CD4-positive, alpha-beta T cell treated with Interleukin-2 at 100 ng/mL for 4 hours (primary cell): ENCODE measurements around the gene KHDRBS2.

Source experiments
- DNase-seq: peaks from one replicate; pipeline ENCODE4 v3.0.0-alpha.2; 2020; ENCODE audit warnings: low spot score

KHDRBS2 gene

GRCh38 chr6:62035952-62036351 is 250.1 kb downstream of the KHDRBS2 start:
- DNase-seq: no peak

- no peak for DNase-seq
These were observed 272.3 kb downstream of the KHDRBS2 start for GRCh38 chr6:62013719-62014118.

GRCh38 chr6:62009445-62009844 is 276.6 kb downstream of the KHDRBS2 start:
- DNase-seq: no peak

- DNase-seq: no peak
These were observed 296.4 kb downstream of the KHDRBS2 start for GRCh38 chr6:61989616-61990015.

GRCh38 chr6:61980622-61981021 is 305.4 kb downstream of the KHDRBS2 start:
- DNase-seq: no peak

- DNase-seq: no peak
These were observed 308.1 kb downstream of the KHDRBS2 start for GRCh38 chr6:61977947-61978346.

- no peak for DNase-seq
These were observed 308.9 kb downstream of the KHDRBS2 start for GRCh38 chr6:61977099-61977498.

- DNase-seq: no peak
These were observed 326.8 kb downstream of the KHDRBS2 start for GRCh38 chr6:61959196-61959595.

- DNase-seq: no peak
These were observed 332.2 kb downstream of the KHDRBS2 start for GRCh38 chr6:61953851-61954250.

GRCh38 chr6:61951586-61951985 is 334.4 kb downstream of the KHDRBS2 start:
- no peak for DNase-seq

- no peak for DNase-seq
These were observed 335.2 kb downstream of the KHDRBS2 start for GRCh38 chr6:61950811-61951210.

- DNase-seq: no peak
These were observed 336.1 kb downstream of the KHDRBS2 start for GRCh38 chr6:61949971-61950370.

GRCh38 chr6:61949161-61949560 is 336.9 kb downstream of the KHDRBS2 start:
- DNase-seq: no peak

GRCh38 chr6:61947311-61947947 is 338.6 kb downstream of the KHDRBS2 start:
- no peak for DNase-seq

- DNase-seq: no peak
These were observed 345.1 kb downstream of the KHDRBS2 start for GRCh38 chr6:61940919-61941318.

GRCh38 chr6:61935242-61935846 is 350.7 kb downstream of the KHDRBS2 start:
- no peak for DNase-seq

- no peak for DNase-seq
These were observed 376.5 kb downstream of the KHDRBS2 start for GRCh38 chr6:61909486-61909885.

GRCh38 chr6:61901748-61902147 is 384.3 kb downstream of the KHDRBS2 start:
- DNase-seq: no peak

GRCh38 chr6:61894536-61894935 is 391.5 kb downstream of the KHDRBS2 start:
- no peak for DNase-seq

GRCh38 chr6:61887423-61887822 is 398.6 kb downstream of the KHDRBS2 start:
- no peak for DNase-seq

- DNase-seq: no peak
These were observed 399.3 kb downstream of the KHDRBS2 start for GRCh38 chr6:61886608-61887259.

GRCh38 chr6:61869632-61870400 is 416.2 kb downstream of the KHDRBS2 start:
- DNase-seq: no peak
